Esophagus muscularis mucosa (tissue), 4 donors: ENCODE data around the gene FBN1. TPM values are rescaled to one million over a fixed set of nuclear protein-coding genes. Genes with fewer than 3 reads are reported as not detected.
A peak's percentile ranks its signal among the peaks of the same experiment; 100 is the strongest.

ENCODE experiments used
- DNase-seq: peaks from one replicate; pipeline ENCODE4 v3.0.0-alpha.2; 2017; ENCODE audit errors: extremely low spot score
- H3K27ac ChIP-seq, 4 donors: fragments of 200-600 bp; sonication (generic); replicated peaks in 1 of 4; 1 replicate in 3 of 4; 2 replicates in 1 of 4; pipeline ENCODE4 v1.5.1; 2016 to 2019; ENCODE audit warnings: mild to moderate bottlenecking in 1 of 4
- H3K27me3 ChIP-seq, 4 donors: fragments of 200-600 bp; sonication (generic); one replicate each; pipeline versions ENCODE4 v1.5.1 to v1.6.0; 2016 to 2019
- H3K36me3 ChIP-seq, 4 donors: fragments of 200-600 bp; sonication (generic); one replicate each; pipeline ENCODE4 v1.5.1; 2016 to 2019
- H3K4me1 ChIP-seq, 4 donors: fragments of 200-600 bp; sonication (generic); one replicate each; pipeline ENCODE4 v1.5.1; 2016 to 2019
- H3K4me3 ChIP-seq, 4 donors: fragments of 200-600 bp; sonication (generic); 1 replicate in 2 of 4; 2 replicates in 2 of 4; pipeline ENCODE4 v1.5.1; 2016 to 2019; ENCODE audit warnings: mild to moderate bottlenecking in 4 of 4, moderate library complexity in 1 of 4
- H3K9me3 ChIP-seq, 4 donors: fragments of 200-600 bp; sonication (generic); 1 replicate in 3 of 4; 2 replicates in 1 of 4; pipeline ENCODE4 v1.5.1; 2016 to 2019
- CTCF ChIP-seq, 3 experiments: fragments of 200-600 bp in 2 of 3; fragments of 450-650 bp in 1 of 3; sonication (generic) in 2 of 3; IDR thresholded peaks; one replicate each; pipeline ENCODE4 v1.5.1; 2017 to 2019; ENCODE audit warnings: antibody characterized with exemption in 3 of 3, mild to moderate bottlenecking in 2 of 3, moderate library complexity in 1 of 3
- EP300 ChIP-seq: sonication (generic); formaldehyde crosslinking; IDR thresholded peaks from one replicate; pipeline ENCODE4 v1.6.1; 2017; ENCODE audit warnings: antibody characterized with exemption
- POLR2A ChIP-seq: fragments of 450-650 bp; IDR thresholded peaks from one replicate; pipeline ENCODE4 v1.6.1; 2017; ENCODE audit warnings: antibody characterized with exemption, moderate library complexity, mild to moderate bottlenecking, low read depth
- POLR2AphosphoS5 ChIP-seq, 2 donors: sonication (generic); formaldehyde crosslinking; IDR thresholded peaks; one replicate each; pipeline ENCODE4 v1.6.1; 2017; ENCODE audit warnings: antibody characterized with exemption in 2 of 2
- WGBS: methylation state at CpG from one replicate; pipeline ENCODE4 v1.1.5; 2018; 5-methylcytosine and 5-hydroxymethylcytosine counted together
- intact Hi-C: fragments of 100-400 bp; cut with DNase I; formaldehyde crosslinking; loops from one replicate; pipeline ENCODE4 v1.15.1; 2023
- total RNA-seq, 4 donors: library from RNA; depleted of rRNA; stranded (reverse); fragments of >200 nt; gene quantifications; one replicate each; pipeline versions ENCODE4 v1.1.0 to v1.2.1, GENCODE V29; 2016

Gene FBN1
- total RNA-seq, 4 donors from 2014 or later = 159 to 253 (median 226) TPM

- Histone ChIP-seq H3K27me3 (no peaks in the 10 kb centered on the region), H3K27ac (no peak overlapping the region), H3K9me3 (no peaks in the 10 kb centered on the region), H3K36me3 (no peaks in the 10 kb centered on the region), H3K4me1 (peaks cover 3 to 92% (median 79%) of the 10 kb centered on the region in 4 donors), H3K4me3 (no peak overlapping the region)
- intact Hi-C loops = no loop called here
- DNase-seq = no peak
- 59% methylated on average over 2 of the region's 2 CpGs for WGBS
- TF ChIP-seq POLR2A (no peak), CTCF (IDR thresholded peaks at IDR 0.05) (no peak), EP300 (no peak)
Observed at GRCh38 chr15:48638963-48639362, 6.5 kb downstream of the FBN1 start.

- TF ChIP-seq POLR2A (no peak), CTCF (IDR thresholded peaks at IDR 0.05) (no peak), POLR2AphosphoS5 (IDR thresholded peaks at IDR 0.05) (no peak), EP300 (no peak)
- Histone ChIP-seq H3K27ac (no peak overlapping the region), H3K36me3 (no peaks in the 10 kb centered on the region), H3K4me3 (no peak overlapping the region), H3K9me3 (no peaks in the 10 kb centered on the region), H3K27me3 (no peaks in the 10 kb centered on the region), H3K4me1 (peaks cover 3 to 96% (median 87%) of the 10 kb centered on the region in 4 donors)
- no peak for DNase-seq
- intact Hi-C loops = no loop called here
- WGBS = 90% methylated on average over 2 of the region's 2 CpGs
Observed at GRCh38 chr15:48637639-48638038, 7.9 kb downstream of the FBN1 start.

GRCh38 chr15:48636511-48636910 is 9.0 kb downstream of the FBN1 start:
- H3K36me3 ChIP-seq = no peaks in the 10 kb centered on the region
- 82% methylated on average over 5 of the region's 5 CpGs for WGBS
- TF ChIP-seq POLR2A (no peak), POLR2AphosphoS5 (IDR thresholded peaks at IDR 0.05) (no peak), EP300 (no peak), CTCF (IDR thresholded peaks at IDR 0.05) (no peak)
- peaks cover 3 to 98% (median 88%) of the 10 kb centered on the region in 4 donors for H3K4me1 ChIP-seq
- H3K27me3 ChIP-seq = no peaks in the 10 kb centered on the region
- intact Hi-C loops = no loop called here
- peak overlapping the region in 2 of 4 donors; percentile 20 to 35 for H3K27ac ChIP-seq
- no peak for DNase-seq
- no peak overlapping the region for H3K4me3 ChIP-seq
- no peaks in the 10 kb centered on the region for H3K9me3 ChIP-seq

GRCh38 chr15:48634893-48635292 is 10.6 kb downstream of the FBN1 start:
- Histone ChIP-seq H3K4me1 (peaks cover 3 to 98% (median 89%) of the 10 kb centered on the region in 4 donors), H3K36me3 (no peaks in the 10 kb centered on the region), H3K27me3 (no peaks in the 10 kb centered on the region), H3K4me3 (no peak overlapping the region), H3K27ac (peak overlapping the region in 3 of 4 donors; percentile 4 to 25 (median 20)), H3K9me3 (no peaks in the 10 kb centered on the region)
- 63% methylated on average over 2 of the region's 2 CpGs for WGBS
- intact Hi-C loops = loop anchor here (5.0 kb wide), 1 partner anchor 98 kb away; no protein-coding TSS in a partner anchor
- no peak for DNase-seq
- no peak for TF ChIP-seq EP300
- no peak for TF ChIP-seq POLR2AphosphoS5 (IDR thresholded peaks at IDR 0.05)
- TF ChIP-seq CTCF (IDR thresholded peaks at IDR 0.05) = no peak
- TF ChIP-seq POLR2A = no peak

GRCh38 chr15:48634096-48634495 is 11.4 kb downstream of the FBN1 start:
- 64% methylated on average over 3 of the region's 3 CpGs for WGBS
- H3K36me3 ChIP-seq = no peaks in the 10 kb centered on the region
- intact Hi-C loops = loop anchor here (5.0 kb wide), 1 partner anchor 97 kb away; no protein-coding TSS in a partner anchor
- no peak overlapping the region for H3K4me3 ChIP-seq
- peak overlapping the region in 2 of 4 donors; percentile 40 to 47 for H3K27ac ChIP-seq
- H3K27me3 ChIP-seq = no peaks in the 10 kb centered on the region
- DNase-seq = no peak
- no peak for TF ChIP-seq POLR2A
- TF ChIP-seq POLR2AphosphoS5 (IDR thresholded peaks at IDR 0.05) = no peak
- no peak for TF ChIP-seq CTCF (IDR thresholded peaks at IDR 0.05)
- TF ChIP-seq EP300 = no peak
- no peaks in the 10 kb centered on the region for H3K9me3 ChIP-seq
- peaks cover 0 to 95% (median 84%) of the 10 kb centered on the region in 4 donors for H3K4me1 ChIP-seq
